Parathyroid adenoma (tissue), 2 donors: ENCODE results near the gene BLOC1S3.
A peak's percentile ranks its signal among the peaks of the same experiment; 100 is the strongest.

Experiments
- H2AFZ ChIP-seq: fragments of 300-600 bp; sonication (generic); one replicate; pipeline ENCODE4 v1.7.0; 2017; ENCODE audit warnings: antibody characterized with exemption, mild to moderate bottlenecking
- H3K27ac ChIP-seq: fragments of 300-600 bp; sonication (generic); one replicate; pipeline ENCODE4 v1.7.0; 2017
- H3K27me3 ChIP-seq: fragments of 300-600 bp; sonication (generic); one replicate; pipeline ENCODE4 v1.7.0; 2017; ENCODE audit warnings: low read length; ENCODE audit not compliant: control insufficient read depth, insufficient read depth
- H3K36me3 ChIP-seq: fragments of 300-600 bp; sonication (generic); one replicate; pipeline ENCODE4 v1.7.0; 2017; ENCODE audit warnings: low read length; ENCODE audit not compliant: control insufficient read depth, insufficient read depth
- H3K4me1 ChIP-seq: fragments of 300-600 bp; sonication (generic); one replicate; pipeline ENCODE4 v1.7.0; 2017; ENCODE audit warnings: control low read depth
- H3K4me2 ChIP-seq: fragments of 300-600 bp; sonication (generic); one replicate; pipeline ENCODE4 v1.7.0; 2017; ENCODE audit warnings: low read length
- H3K4me3 ChIP-seq: fragments of 300-600 bp; sonication (generic); one replicate; pipeline ENCODE4 v1.7.0; 2017; ENCODE audit warnings: low read depth, low read length
- H3K79me2 ChIP-seq: fragments of 300-600 bp; sonication (generic); one replicate; pipeline ENCODE4 v1.7.0; 2017; ENCODE audit warnings: control low read depth
- H3K9ac ChIP-seq: fragments of 300-600 bp; sonication (generic); one replicate; pipeline ENCODE4 v1.7.0; 2017; ENCODE audit warnings: mild to moderate bottlenecking
- H3K9me3 ChIP-seq: fragments of 300-600 bp; sonication (generic); one replicate; pipeline ENCODE4 v1.7.0; 2017; ENCODE audit warnings: low read length; ENCODE audit not compliant: control insufficient read depth
- CTCF ChIP-seq: fragments of 300-600 bp; sonication (generic); IDR thresholded peaks from one replicate; pipeline ENCODE4 v1.7.0; 2017; ENCODE audit warnings: antibody characterized with exemption, mild to moderate bottlenecking
- donor health status: primary hyperparathyroidism.

BLOC1S3 gene

DNA sequence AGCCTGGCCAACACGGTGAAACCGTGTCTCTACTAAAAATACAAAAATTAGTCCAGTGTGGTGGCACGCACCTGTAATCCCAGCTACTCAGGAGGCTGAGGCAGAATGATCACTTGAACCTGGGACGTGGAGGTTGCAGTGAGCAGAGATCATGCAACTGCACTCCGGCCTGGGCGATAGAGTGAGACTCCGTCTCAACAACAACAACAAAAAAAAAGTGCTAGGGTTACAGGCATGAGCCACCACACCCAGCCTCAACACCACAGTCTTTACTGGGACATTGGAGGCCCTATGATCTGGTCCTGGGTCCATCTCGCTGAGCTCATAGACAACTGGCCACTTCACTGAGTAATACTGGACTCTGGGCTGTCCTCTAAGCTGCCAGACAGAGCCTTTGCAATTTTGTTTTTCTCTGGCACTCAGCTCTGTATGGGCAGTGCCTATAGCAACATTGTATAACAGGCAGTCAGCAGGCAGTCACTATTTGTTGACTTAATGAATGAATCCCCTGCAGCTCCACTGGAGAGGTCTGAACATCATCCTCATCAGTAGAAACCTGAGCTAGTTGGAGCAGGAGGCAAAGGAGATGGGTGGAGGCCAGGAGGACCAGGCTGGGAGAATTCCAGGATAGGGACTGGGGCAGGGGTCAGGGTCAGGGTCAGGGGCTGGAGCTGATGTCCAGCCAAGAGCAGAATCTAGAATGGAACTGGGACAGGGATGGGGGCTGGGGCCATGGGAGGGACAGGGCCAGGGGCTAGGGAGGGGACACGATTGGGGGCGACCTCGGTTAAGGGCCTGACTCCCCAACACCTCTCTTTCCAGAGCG is 8.1 kb downstream of the BLOC1S3 start:
- no peak for TF ChIP-seq CTCF
- Histone ChIP-seq H3K9me3 (no peaks in the 10 kb centered on the region), H3K27me3 (no peaks in the 10 kb centered on the region), H3K4me1 (no peaks in the 10 kb centered on the region), H3K4me2 (no peak overlapping the region), H3K36me3 (no peaks in the 10 kb centered on the region), H3K27ac (no peak overlapping the region), H3K79me2 (no peaks in the 10 kb centered on the region), H3K4me3 (no peak overlapping the region), H2AFZ (no peak overlapping the region), H3K9ac (no peak overlapping the region)

GRCh38 chr19:45187421-45188100 is 9.0 kb downstream of the BLOC1S3 start:
- H3K4me3 ChIP-seq, result no peak overlapping the region

GRCh38 chr19:45189971-45190370 is 11.4 kb downstream of the BLOC1S3 start:
- Histone ChIP-seq H2AFZ (no peak overlapping the region), H3K4me3 (no peak overlapping the region), H3K27me3 (no peaks in the 10 kb centered on the region), H3K4me1 (no peaks in the 10 kb centered on the region), H3K27ac (no peak overlapping the region), H3K79me2 (no peaks in the 10 kb centered on the region), H3K9ac (no peak overlapping the region), H3K4me2 (no peak overlapping the region), H3K36me3 (no peaks in the 10 kb centered on the region), H3K9me3 (no peaks in the 10 kb centered on the region)
- no peak for TF ChIP-seq CTCF

More at GRCh38 chr19:45187421-45188100, 9.0 kb downstream of the BLOC1S3 start:
- Histone ChIP-seq H3K4me2 (no peak overlapping the region), H3K9me3 (no peaks in the 10 kb centered on the region), H3K79me2 (no peaks in the 10 kb centered on the region), H3K36me3 (no peaks in the 10 kb centered on the region), H3K4me1 (no peaks in the 10 kb centered on the region), H2AFZ (no peak overlapping the region), H3K27me3 (no peaks in the 10 kb centered on the region), H3K9ac (no peak overlapping the region), H3K27ac (no peak overlapping the region)
- TF ChIP-seq CTCF, result peak; percentile 55

- Histone ChIP-seq H3K9me3 (no peaks in the 10 kb centered on the region), H3K4me3 (no peak overlapping the region), H3K79me2 (no peaks in the 10 kb centered on the region), H3K4me1 (no peaks in the 10 kb centered on the region), H3K27me3 (no peaks in the 10 kb centered on the region), H3K36me3 (no peaks in the 10 kb centered on the region), H3K4me2 (no peak overlapping the region), H3K27ac (no peak overlapping the region), H2AFZ (no peak overlapping the region), H3K9ac (no peak overlapping the region)
- TF ChIP-seq CTCF, result no peak
These were observed 12.8 kb downstream of the BLOC1S3 start for GRCh38 chr19:45191375-45191774.
